Measurements from ENCODE around the gene ANP32A.
"Not testable (repeated sequence)": the region's sequence is repeated elsewhere in the genome, so short reads cannot be mapped to it uniquely, and the experiment has no call there.

The ANP32A gene

GRCh38 chr15:68767833-68768232 is 52.9 kb downstream of the ANP32A start:
- DNase-seq = no peak
- no peak for ATAC-seq
- Mint-ChIP-seq H3K27me3 (peaks cover 10% of the 10 kb centered on the region), H3K4me3 (no peak overlapping the region), H3K27ac (no peak overlapping the region), H3K9me3 (no peaks in the 10 kb centered on the region), H3K4me1 (no peaks in the 10 kb centered on the region)

- DNase-seq (no peak), ATAC-seq (no peak)
- Mint-ChIP-seq H3K27ac (no peak overlapping the region), H3K9me3 (no peaks in the 10 kb centered on the region), H3K4me3 (no peak overlapping the region), H3K27me3 (peaks cover 20% of the 10 kb centered on the region), H3K4me1 (no peaks in the 10 kb centered on the region)
Measured at GRCh38 chr15:68765602-68766368, 54.9 kb downstream of the ANP32A start.

GRCh38 chr15:68764090-68764489 is 56.6 kb downstream of the ANP32A start:
- Mint-ChIP-seq H3K27ac (no peak overlapping the region), H3K4me3 (no peak overlapping the region), H3K27me3 (peaks cover 33% of the 10 kb centered on the region), H3K9me3 (no peaks in the 10 kb centered on the region), H3K4me1 (no peaks in the 10 kb centered on the region)
- ATAC-seq (no peak), DNase-seq (no peak)

GRCh38 chr15:68763063-68763462 is 57.6 kb downstream of the ANP32A start:
- DNase-seq (no peak), ATAC-seq (no peak)
- no peaks in the 10 kb centered on the region for H3K4me1 Mint-ChIP-seq
- H3K9me3 Mint-ChIP-seq = no peaks in the 10 kb centered on the region
- peaks cover 33% of the 10 kb centered on the region for H3K27me3 Mint-ChIP-seq
- H3K4me3 Mint-ChIP-seq = no peak overlapping the region
- H3K27ac Mint-ChIP-seq = no peak overlapping the region

- not testable (repeated sequence) for ATAC-seq, H3K4me3 Mint-ChIP-seq, H3K4me1 Mint-ChIP-seq, H3K9me3 Mint-ChIP-seq, H3K27ac Mint-ChIP-seq, DNase-seq
- peaks cover 46% of the 10 kb centered on the region for H3K27me3 Mint-ChIP-seq
Measured at GRCh38 chr15:68759982-68760579, 60.6 kb downstream of the ANP32A start.

- H3K27ac Mint-ChIP-seq = no peak overlapping the region
- no peak overlapping the region for H3K4me3 Mint-ChIP-seq
- DNase-seq (no peak), ATAC-seq (no peak)
- H3K9me3 Mint-ChIP-seq = no peaks in the 10 kb centered on the region
- H3K27me3 Mint-ChIP-seq = peaks cover 26% of the 10 kb centered on the region
- H3K4me1 Mint-ChIP-seq = peaks cover 6% of the 10 kb centered on the region
Measured at GRCh38 chr15:68755731-68756130, 65.0 kb downstream of the ANP32A start.

- H3K4me1 Mint-ChIP-seq = peaks cover 6% of the 10 kb centered on the region
- no peaks in the 10 kb centered on the region for H3K9me3 Mint-ChIP-seq
- peaks cover 12% of the 10 kb centered on the region for H3K27me3 Mint-ChIP-seq
- DNase-seq (no peak), ATAC-seq (no peak)
- no peak overlapping the region for H3K4me3 Mint-ChIP-seq
- H3K27ac Mint-ChIP-seq = no peak overlapping the region
Measured at GRCh38 chr15:68751622-68752021, 69.1 kb downstream of the ANP32A start.

GRCh38 chr15:68749793-68750192 is 70.9 kb downstream of the ANP32A start:
- no peak overlapping the region for H3K27ac Mint-ChIP-seq
- ATAC-seq = no peak
- no peaks in the 10 kb centered on the region for H3K9me3 Mint-ChIP-seq
- no peak for DNase-seq
- H3K4me3 Mint-ChIP-seq = no peak overlapping the region
- peaks cover 2% of the 10 kb centered on the region for H3K4me1 Mint-ChIP-seq
- H3K27me3 Mint-ChIP-seq = no peaks in the 10 kb centered on the region

GRCh38 chr15:68749365-68749764 is 71.3 kb downstream of the ANP32A start:
- H3K9me3 Mint-ChIP-seq = no peaks in the 10 kb centered on the region
- no peak overlapping the region for H3K27ac Mint-ChIP-seq
- no peak overlapping the region for H3K4me3 Mint-ChIP-seq
- DNase-seq (no peak), ATAC-seq (no peak)
- H3K27me3 Mint-ChIP-seq = no peaks in the 10 kb centered on the region
- no peaks in the 10 kb centered on the region for H3K4me1 Mint-ChIP-seq

GRCh38 chr15:68743256-68743655 is 77.4 kb downstream of the ANP32A start:
- no peaks in the 10 kb centered on the region for H3K27me3 Mint-ChIP-seq
- ATAC-seq (no peak), DNase-seq (no peak)
- no peaks in the 10 kb centered on the region for H3K9me3 Mint-ChIP-seq
- no peaks in the 10 kb centered on the region for H3K4me1 Mint-ChIP-seq
- no peak overlapping the region for H3K4me3 Mint-ChIP-seq
- no peak overlapping the region for H3K27ac Mint-ChIP-seq

GRCh38 chr15:68739390-68740080 is 81.2 kb downstream of the ANP32A start:
- Mint-ChIP-seq H3K9me3 (no peaks in the 10 kb centered on the region), H3K27me3 (no peaks in the 10 kb centered on the region), H3K4me3 (no peak overlapping the region), H3K27ac (no peak overlapping the region), H3K4me1 (no peaks in the 10 kb centered on the region)
- no peak for DNase-seq
- ATAC-seq = no peak

GRCh38 chr15:68735610-68736009 is 85.1 kb downstream of the ANP32A start:
- Mint-ChIP-seq H3K4me1 (peaks cover 6% of the 10 kb centered on the region), H3K9me3 (no peaks in the 10 kb centered on the region), H3K4me3 (no peak overlapping the region), H3K27ac (no peak overlapping the region), H3K27me3 (no peaks in the 10 kb centered on the region)
- DNase-seq = no peak
- no peak for ATAC-seq

GRCh38 chr15:68734881-68735280 is 85.8 kb downstream of the ANP32A start:
- ATAC-seq (no peak), DNase-seq (no peak)
- H3K4me3 Mint-ChIP-seq = no peak overlapping the region
- no peak overlapping the region for H3K27ac Mint-ChIP-seq
- H3K4me1 Mint-ChIP-seq = peaks cover 6% of the 10 kb centered on the region
- no peaks in the 10 kb centered on the region for H3K27me3 Mint-ChIP-seq
- H3K9me3 Mint-ChIP-seq = no peaks in the 10 kb centered on the region

GRCh38 chr15:68734352-68734751 is 86.3 kb downstream of the ANP32A start:
- Mint-ChIP-seq H3K27me3 (no peaks in the 10 kb centered on the region), H3K9me3 (no peaks in the 10 kb centered on the region), H3K27ac (no peak overlapping the region), H3K4me1 (peaks cover 6% of the 10 kb centered on the region), H3K4me3 (no peak overlapping the region)
- DNase-seq (no peak), ATAC-seq (no peak)

- DNase-seq (no peak), ATAC-seq (no peak)
- H3K9me3 Mint-ChIP-seq = no peaks in the 10 kb centered on the region
- H3K27ac Mint-ChIP-seq = no peak overlapping the region
- H3K4me3 Mint-ChIP-seq = no peak overlapping the region
- H3K27me3 Mint-ChIP-seq = no peaks in the 10 kb centered on the region
- peaks cover 6% of the 10 kb centered on the region for H3K4me1 Mint-ChIP-seq
Measured at GRCh38 chr15:68733666-68734065, 87.0 kb downstream of the ANP32A start.

- peaks cover 6% of the 10 kb centered on the region for H3K4me1 Mint-ChIP-seq
- no peak for DNase-seq
- peak overlapping the region in 1 of 2 donors; percentile 1 for H3K27ac Mint-ChIP-seq
- no peak for ATAC-seq
- no peaks in the 10 kb centered on the region for H3K27me3 Mint-ChIP-seq
- no peak overlapping the region for H3K4me3 Mint-ChIP-seq
- H3K9me3 Mint-ChIP-seq = no peaks in the 10 kb centered on the region
Measured at GRCh38 chr15:68732451-68732850, 88.2 kb downstream of the ANP32A start.
